ENCODE measurements around the gene KLHL30.

KLHL30 gene

GRCh38 chr2:238102865-238103264, 35.6 kb upstream of the KLHL30 start:
- no peaks in the 10 kb centered on the region for H3K9me2 ChIP-seq (ENCODE audit: low read depth, low read length)
- no peak overlapping the region for H3K27ac ChIP-seq (ENCODE audit: low read depth, low read length, poor library complexity, severe bottlenecking)
- H2AFZ ChIP-seq (ENCODE audit: low read length): no peak overlapping the region
- H3K4me2 ChIP-seq (ENCODE audit: low read length): no peak overlapping the region
- H3K4me3 ChIP-seq (ENCODE audit: low read depth, low read length, poor library complexity, severe bottlenecking): no peak overlapping the region
- no peaks in the 10 kb centered on the region for H4K20me1 ChIP-seq (ENCODE audit: insufficient read depth, low read length)
- no peaks in the 10 kb centered on the region for H3K9me3 ChIP-seq (ENCODE audit: low read length)
- no peaks in the 10 kb centered on the region for H3K36me3 ChIP-seq (ENCODE audit: insufficient read depth, low read length)
- TF ChIP-seq CTCF (IDR thresholded peaks at IDR 0.05; ENCODE audit: low read length): no peak
- TF ChIP-seq EZH2 (IDR thresholded peaks at IDR 0.05; ENCODE audit: borderline replicate concordance, low read length): no peak
- no peak overlapping the region for H3K9ac ChIP-seq (ENCODE audit: low read length)
- no peaks in the 10 kb centered on the region for H3K79me2 ChIP-seq (ENCODE audit: insufficient read depth, low read length)
- peaks cover 25% of the 10 kb centered on the region for H3K4me1 ChIP-seq (ENCODE audit: insufficient read depth, low read length, severe bottlenecking)
- peaks cover 8% of the 10 kb centered on the region for H3K27me3 ChIP-seq (ENCODE audit: insufficient read depth, low read length)
- H3F3A ChIP-seq (ENCODE audit: insufficient read depth, low read length): no peaks in the 10 kb centered on the region

- H3K4me1 ChIP-seq (ENCODE audit: insufficient read depth, low read length, severe bottlenecking): peaks cover 30% of the 10 kb centered on the region
- H3K9me2 ChIP-seq (ENCODE audit: low read depth, low read length): no peaks in the 10 kb centered on the region
- H3K36me3 ChIP-seq (ENCODE audit: insufficient read depth, low read length): no peaks in the 10 kb centered on the region
- no peaks in the 10 kb centered on the region for H4K20me1 ChIP-seq (ENCODE audit: insufficient read depth, low read length)
- no peak overlapping the region for H3K9ac ChIP-seq (ENCODE audit: low read length)
- H3K27ac ChIP-seq (ENCODE audit: low read depth, low read length, poor library complexity, severe bottlenecking): no peak overlapping the region
- H3K4me3 ChIP-seq (ENCODE audit: low read depth, low read length, poor library complexity, severe bottlenecking): no peak overlapping the region
- no peak overlapping the region for H3K4me2 ChIP-seq (ENCODE audit: low read length)
- H3K27me3 ChIP-seq (ENCODE audit: insufficient read depth, low read length): peaks cover 8% of the 10 kb centered on the region
- H3F3A ChIP-seq (ENCODE audit: insufficient read depth, low read length): no peaks in the 10 kb centered on the region
- no peak for TF ChIP-seq CTCF (IDR thresholded peaks at IDR 0.05; ENCODE audit: low read length)
- TF ChIP-seq EZH2 (IDR thresholded peaks at IDR 0.05; ENCODE audit: borderline replicate concordance, low read length): no peak
- no peaks in the 10 kb centered on the region for H3K79me2 ChIP-seq (ENCODE audit: insufficient read depth, low read length)
- H2AFZ ChIP-seq (ENCODE audit: low read length): no peak overlapping the region
- no peaks in the 10 kb centered on the region for H3K9me3 ChIP-seq (ENCODE audit: low read length)
Measured at GRCh38 chr2:238103465-238104225, 34.8 kb upstream of the KLHL30 start.

GRCh38 chr2:238104226-238104690, 34.2 kb upstream of the KLHL30 start:
- Histone ChIP-seq H3K9ac (ENCODE audit: low read length) (no peak overlapping the region), H3F3A (ENCODE audit: insufficient read depth, low read length) (no peaks in the 10 kb centered on the region), H3K79me2 (ENCODE audit: insufficient read depth, low read length) (no peaks in the 10 kb centered on the region), H4K20me1 (ENCODE audit: insufficient read depth, low read length) (no peaks in the 10 kb centered on the region), H3K9me2 (ENCODE audit: low read depth, low read length) (no peaks in the 10 kb centered on the region), H3K27me3 (ENCODE audit: insufficient read depth, low read length) (peaks cover 8% of the 10 kb centered on the region), H3K27ac (ENCODE audit: low read depth, low read length, poor library complexity, severe bottlenecking) (no peak overlapping the region), H3K4me2 (ENCODE audit: low read length) (no peak overlapping the region), H3K4me1 (ENCODE audit: insufficient read depth, low read length, severe bottlenecking) (peaks cover 30% of the 10 kb centered on the region), H3K36me3 (ENCODE audit: insufficient read depth, low read length) (no peaks in the 10 kb centered on the region), H3K4me3 (ENCODE audit: low read depth, low read length, poor library complexity, severe bottlenecking) (no peak overlapping the region), H2AFZ (ENCODE audit: low read length) (no peak overlapping the region), H3K9me3 (ENCODE audit: low read length) (no peaks in the 10 kb centered on the region)
- TF ChIP-seq CTCF (IDR thresholded peaks at IDR 0.05; ENCODE audit: low read length) (no peak), EZH2 (IDR thresholded peaks at IDR 0.05; ENCODE audit: borderline replicate concordance, low read length) (no peak)

All from OCI-LY1 (cell line).